ENCODE measurements around the gene ORC3. TPM values are rescaled to one million over a fixed set of nuclear protein-coding genes. Genes with fewer than 3 reads are reported as not detected.
"Not testable (repeated sequence)": the region's sequence is repeated elsewhere in the genome, so short reads cannot be mapped to it uniquely, and the experiment has no call there.

Gene ORC3
- total and polyA plus RNA-seq, 2 donors (not counting 3 experiments of a cell fraction or from before 2014, with no cell fraction given), result 9.2 to 17.9 TPM

DNA sequence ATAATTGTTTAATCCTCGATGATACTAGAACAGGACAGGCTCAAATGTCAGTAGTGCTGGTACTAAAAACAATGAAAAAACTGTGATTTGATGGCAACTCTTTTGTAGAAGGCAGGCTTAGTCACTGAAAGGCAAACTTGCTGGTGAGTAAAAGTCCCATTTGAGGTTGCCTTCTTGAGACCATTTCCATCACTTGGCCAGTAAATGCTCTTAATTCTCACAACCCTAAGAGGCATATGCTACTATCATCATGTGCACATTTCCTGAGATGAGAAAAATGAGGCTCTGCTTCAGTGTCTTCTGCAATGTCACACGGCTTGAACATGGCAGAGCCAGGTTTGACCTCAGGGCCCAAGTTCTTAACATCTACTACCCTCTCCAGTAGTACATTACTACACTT, 102.2 kb downstream of the ORC3 start:
- no peak overlapping the region for H2AFZ ChIP-seq (ENCODE audit: low read depth, low read length)
- dilution Hi-C loops (cut with MboI; ENCODE audit: extremely low pct_ligation_motif_present, low sequenced_read_pairs) (no loop called here), intact Hi-C loops (cut with micrococcal nuclease) (no loop called here)
- no peaks in the 10 kb centered on the region for H3K27me3 ChIP-seq (ENCODE audit: control insufficient read depth in 2 of 2, insufficient read depth in 2 of 2, low read length in 2 of 2)
- POLR2A ChIA-PET, result no interaction called here
- H3K79me2 ChIP-seq (ENCODE audit: control insufficient read depth, insufficient read depth, low read length), result peaks cover 100% of the 10 kb centered on the region
- no peaks in the 10 kb centered on the region for H3K4me1 ChIP-seq (ENCODE audit: control insufficient read depth, extremely low read depth, insufficient read depth, low read length)
- DNase-seq (ENCODE audit: low read depth, low spot score) (no peak), FAIRE-seq (no peak)
- H4K20me1 ChIP-seq (replicated peaks; ENCODE audit: control insufficient read depth, extremely low read depth, insufficient read depth, low read length), result peaks cover 15% of the 10 kb centered on the region
- H3K9me1 ChIP-seq (replicated peaks; ENCODE audit: control insufficient read depth, extremely low read depth, insufficient read depth, low read length), result no peaks in the 10 kb centered on the region
- no peak overlapping the region for H3K27ac ChIP-seq (ENCODE audit: insufficient read depth, low read depth, low read length)
- no peak overlapping the region for H3K9ac ChIP-seq (replicated peaks; ENCODE audit: extremely low read depth, insufficient read depth, low read length)
- no peak for TF ChIP-seq GATA2 (IDR thresholded peaks at IDR 0.05; ENCODE audit: insufficient read depth, insufficient read length, low read depth, low read length)
- TF ChIP-seq, protein P1, sequence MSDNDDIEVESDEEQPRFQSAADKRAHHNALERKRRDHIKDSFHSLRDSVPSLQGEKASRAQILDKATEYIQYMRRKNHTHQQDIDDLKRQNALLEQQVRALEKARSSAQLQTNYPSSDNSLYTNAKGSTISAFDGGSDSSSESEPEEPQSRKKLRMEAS (IDR thresholded peaks at IDR 0.05; ENCODE audit: insufficient read depth, insufficient read length), result no peak
- TF ChIP-seq POLR2A (IDR thresholded peaks at IDR 0.05; ENCODE audit: low read depth, low read length), result no peak
- no peak for TF ChIP-seq JUN (IDR thresholded peaks at IDR 0.05; ENCODE audit: borderline replicate concordance, insufficient read depth, insufficient read length, low read depth)
- TF ChIP-seq FOS (IDR thresholded peaks at IDR 0.05; ENCODE audit: borderline replicate concordance, insufficient read depth, low read length), result no peak
- TF ChIP-seq, protein P2, sequence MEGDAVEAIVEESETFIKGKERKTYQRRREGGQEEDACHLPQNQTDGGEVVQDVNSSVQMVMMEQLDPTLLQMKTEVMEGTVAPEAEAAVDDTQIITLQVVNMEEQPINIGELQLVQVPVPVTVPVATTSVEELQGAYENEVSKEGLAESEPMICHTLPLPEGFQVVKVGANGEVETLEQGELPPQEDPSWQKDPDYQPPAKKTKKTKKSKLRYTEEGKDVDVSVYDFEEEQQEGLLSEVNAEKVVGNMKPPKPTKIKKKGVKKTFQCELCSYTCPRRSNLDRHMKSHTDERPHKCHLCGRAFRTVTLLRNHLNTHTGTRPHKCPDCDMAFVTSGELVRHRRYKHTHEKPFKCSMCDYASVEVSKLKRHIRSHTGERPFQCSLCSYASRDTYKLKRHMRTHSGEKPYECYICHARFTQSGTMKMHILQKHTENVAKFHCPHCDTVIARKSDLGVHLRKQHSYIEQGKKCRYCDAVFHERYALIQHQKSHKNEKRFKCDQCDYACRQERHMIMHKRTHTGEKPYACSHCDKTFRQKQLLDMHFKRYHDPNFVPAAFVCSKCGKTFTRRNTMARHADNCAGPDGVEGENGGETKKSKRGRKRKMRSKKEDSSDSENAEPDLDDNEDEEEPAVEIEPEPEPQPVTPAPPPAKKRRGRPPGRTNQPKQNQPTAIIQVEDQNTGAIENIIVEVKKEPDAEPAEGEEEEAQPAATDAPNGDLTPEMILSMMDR (IDR thresholded peaks at IDR 0.05; ENCODE audit: extremely low read depth in 1 of 2, insufficient read depth in 1 of 2, low read depth in 1 of 2, low read length in 2 of 2), result no peak
- no peak for TF ChIP-seq MYC (IDR thresholded peaks at IDR 0.05; ENCODE audit: low read depth, low read length)
- no peak for TF ChIP-seq POLR2AphosphoS5 (IDR thresholded peaks at IDR 0.05; ENCODE audit: insufficient read depth, low read depth, low read length)
- TF ChIP-seq EZH2 (IDR thresholded peaks at IDR 0.05; ENCODE audit: borderline replicate concordance, low read depth, low read length, severe bottlenecking), result no peak
- CTCF ChIA-PET, result interaction anchor here (0.7 kb wide), 1 partner anchor 8 kb away, joined by 3 read pairs; no protein-coding TSS in a partner anchor
- H3K36me3 ChIP-seq (ENCODE audit: control insufficient read depth in 2 of 2, extremely low read depth in 1 of 2, insufficient read depth in 2 of 2, low read length in 2 of 2), result no peaks in the 10 kb centered on the region
- H3K4me3 ChIP-seq (replicated peaks in 1 of 3; ENCODE audit: insufficient read depth in 1 of 3, low read depth in 1 of 3, low read length in 3 of 3), result no peak overlapping the region
- BruUV-seq (replicated peaks), result no TSS peak
- H3K4me2 ChIP-seq (ENCODE audit: insufficient read depth, low read length), result no peak overlapping the region
- no peaks in the 10 kb centered on the region for H3K9me3 ChIP-seq (replicated peaks; ENCODE audit: control insufficient read depth, insufficient read depth, low read length)

DNA sequence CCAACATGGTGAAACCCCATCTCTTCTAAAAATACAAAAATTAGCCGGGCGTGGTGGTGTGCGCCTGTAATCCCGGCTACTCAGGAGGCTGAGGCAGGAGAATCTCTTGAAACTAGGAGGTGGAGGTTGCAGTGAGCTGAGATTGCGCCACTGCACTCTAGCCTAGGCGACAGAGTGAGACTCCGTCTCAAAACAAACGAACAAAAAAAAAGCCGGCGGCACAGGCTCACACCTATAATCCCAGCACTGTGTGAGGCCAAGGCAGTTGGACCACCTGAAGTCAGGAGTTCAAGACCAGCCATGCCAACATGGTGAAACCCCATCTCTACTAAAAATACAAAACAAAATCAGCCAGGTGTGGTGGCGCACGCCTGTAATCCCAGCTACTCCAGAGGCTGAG, 106.9 kb downstream of the ORC3 start:
- H3K27ac ChIP-seq (ENCODE audit: insufficient read depth, low read depth, low read length); dilution Hi-C loops (cut with MboI; ENCODE audit: extremely low pct_ligation_motif_present, low sequenced_read_pairs); H3K4me2 ChIP-seq (ENCODE audit: insufficient read depth, low read length); FAIRE-seq; H3K9ac ChIP-seq (replicated peaks; ENCODE audit: extremely low read depth, insufficient read depth, low read length); H3K36me3 ChIP-seq (ENCODE audit: control insufficient read depth in 2 of 2, extremely low read depth in 1 of 2, insufficient read depth in 2 of 2, low read length in 2 of 2); BruUV-seq (replicated peaks); H3K4me3 ChIP-seq (replicated peaks in 1 of 3; ENCODE audit: insufficient read depth in 1 of 3, low read depth in 1 of 3, low read length in 3 of 3); intact Hi-C loops (cut with micrococcal nuclease); DNase-seq (ENCODE audit: low read depth, low spot score); POLR2A ChIA-PET; H3K9me1 ChIP-seq (replicated peaks; ENCODE audit: control insufficient read depth, extremely low read depth, insufficient read depth, low read length); H2AFZ ChIP-seq (ENCODE audit: low read depth, low read length); H3K9me3 ChIP-seq (replicated peaks; ENCODE audit: control insufficient read depth, insufficient read depth, low read length); H3K27me3 ChIP-seq (ENCODE audit: control insufficient read depth in 2 of 2, insufficient read depth in 2 of 2, low read length in 2 of 2): not testable (repeated sequence)
- CTCF ChIA-PET, result interaction anchor here (1.0 to 3.3 kb wide), 3 partner anchors 8 to 17 kb away, joined by 3 to 18 read pairs (median 10); no protein-coding TSS in a partner anchor
- peaks cover 24% of the 10 kb centered on the region for H3K4me1 ChIP-seq (ENCODE audit: control insufficient read depth, extremely low read depth, insufficient read depth, low read length)
- peaks cover 24% of the 10 kb centered on the region for H4K20me1 ChIP-seq (replicated peaks; ENCODE audit: control insufficient read depth, extremely low read depth, insufficient read depth, low read length)
- H3K79me2 ChIP-seq (ENCODE audit: control insufficient read depth, insufficient read depth, low read length), result peaks cover 100% of the 10 kb centered on the region
